ENCODE data around the gene L3MBTL4.

The L3MBTL4 gene

GRCh38 chr18:5975111-5976002, 439.4 kb downstream of the L3MBTL4 start:
- no peak for TF ChIP-seq ESRRG (CRISPR knock-in tag; IDR thresholded peaks at IDR 0.05)
- no peak for TF ChIP-seq GLIS3 (CRISPR knock-in tag; IDR thresholded peaks at IDR 0.05)
- TF ChIP-seq TCF4 (CRISPR knock-in tag; IDR thresholded peaks at IDR 0.05; ENCODE audit: borderline replicate concordance): no peak
- no peak for TF ChIP-seq TOX (CRISPR knock-in tag; IDR thresholded peaks at IDR 0.05; ENCODE audit: borderline replicate concordance)
- TF ChIP-seq, protein P1, sequence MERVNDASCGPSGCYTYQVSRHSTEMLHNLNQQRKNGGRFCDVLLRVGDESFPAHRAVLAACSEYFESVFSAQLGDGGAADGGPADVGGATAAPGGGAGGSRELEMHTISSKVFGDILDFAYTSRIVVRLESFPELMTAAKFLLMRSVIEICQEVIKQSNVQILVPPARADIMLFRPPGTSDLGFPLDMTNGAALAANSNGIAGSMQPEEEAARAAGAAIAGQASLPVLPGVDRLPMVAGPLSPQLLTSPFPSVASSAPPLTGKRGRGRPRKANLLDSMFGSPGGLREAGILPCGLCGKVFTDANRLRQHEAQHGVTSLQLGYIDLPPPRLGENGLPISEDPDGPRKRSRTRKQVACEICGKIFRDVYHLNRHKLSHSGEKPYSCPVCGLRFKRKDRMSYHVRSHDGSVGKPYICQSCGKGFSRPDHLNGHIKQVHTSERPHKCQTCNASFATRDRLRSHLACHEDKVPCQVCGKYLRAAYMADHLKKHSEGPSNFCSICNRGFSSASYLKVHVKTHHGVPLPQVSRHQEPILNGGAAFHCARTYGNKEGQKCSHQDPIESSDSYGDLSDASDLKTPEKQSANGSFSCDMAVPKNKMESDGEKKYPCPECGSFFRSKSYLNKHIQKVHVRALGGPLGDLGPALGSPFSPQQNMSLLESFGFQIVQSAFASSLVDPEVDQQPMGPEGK (CRISPR knock-in tag; IDR thresholded peaks at IDR 0.05; ENCODE audit: borderline replicate concordance): no peak
- TF ChIP-seq ARNTL (CRISPR knock-in tag; IDR thresholded peaks at IDR 0.05; ENCODE audit: borderline replicate concordance, low read depth): no peak
- no peak for TF ChIP-seq OSR1 (CRISPR knock-in tag; IDR thresholded peaks at IDR 0.05)
- TF ChIP-seq, protein P2, sequence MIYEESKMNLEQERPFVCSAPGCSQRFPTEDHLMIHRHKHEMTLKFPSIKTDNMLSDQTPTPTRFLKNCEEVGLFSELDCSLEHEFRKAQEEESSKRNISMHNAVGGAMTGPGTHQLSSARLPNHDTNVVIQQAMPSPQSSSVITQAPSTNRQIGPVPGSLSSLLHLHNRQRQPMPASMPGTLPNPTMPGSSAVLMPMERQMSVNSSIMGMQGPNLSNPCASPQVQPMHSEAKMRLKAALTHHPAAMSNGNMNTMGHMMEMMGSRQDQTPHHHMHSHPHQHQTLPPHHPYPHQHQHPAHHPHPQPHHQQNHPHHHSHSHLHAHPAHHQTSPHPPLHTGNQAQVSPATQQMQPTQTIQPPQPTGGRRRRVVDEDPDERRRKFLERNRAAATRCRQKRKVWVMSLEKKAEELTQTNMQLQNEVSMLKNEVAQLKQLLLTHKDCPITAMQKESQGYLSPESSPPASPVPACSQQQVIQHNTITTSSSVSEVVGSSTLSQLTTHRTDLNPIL (CRISPR knock-in tag; IDR thresholded peaks at IDR 0.05; ENCODE audit: low read depth): no peak
- TF ChIP-seq SNAI2 (CRISPR knock-in tag; IDR thresholded peaks at IDR 0.05): no peak
- TF ChIP-seq ZFP3 (CRISPR knock-in tag; IDR thresholded peaks at IDR 0.05): no peak
- TF ChIP-seq ZNF8 (CRISPR knock-in tag; IDR thresholded peaks at IDR 0.05): no peak
- no peak for TF ChIP-seq ISL1 (CRISPR knock-in tag; IDR thresholded peaks at IDR 0.05)
- no peak for TF ChIP-seq BACH2 (CRISPR knock-in tag; IDR thresholded peaks at IDR 0.05; ENCODE audit: borderline replicate concordance)
- TF ChIP-seq ZFP30 (CRISPR knock-in tag; IDR thresholded peaks at IDR 0.05): no peak
- TF ChIP-seq, protein P3, sequence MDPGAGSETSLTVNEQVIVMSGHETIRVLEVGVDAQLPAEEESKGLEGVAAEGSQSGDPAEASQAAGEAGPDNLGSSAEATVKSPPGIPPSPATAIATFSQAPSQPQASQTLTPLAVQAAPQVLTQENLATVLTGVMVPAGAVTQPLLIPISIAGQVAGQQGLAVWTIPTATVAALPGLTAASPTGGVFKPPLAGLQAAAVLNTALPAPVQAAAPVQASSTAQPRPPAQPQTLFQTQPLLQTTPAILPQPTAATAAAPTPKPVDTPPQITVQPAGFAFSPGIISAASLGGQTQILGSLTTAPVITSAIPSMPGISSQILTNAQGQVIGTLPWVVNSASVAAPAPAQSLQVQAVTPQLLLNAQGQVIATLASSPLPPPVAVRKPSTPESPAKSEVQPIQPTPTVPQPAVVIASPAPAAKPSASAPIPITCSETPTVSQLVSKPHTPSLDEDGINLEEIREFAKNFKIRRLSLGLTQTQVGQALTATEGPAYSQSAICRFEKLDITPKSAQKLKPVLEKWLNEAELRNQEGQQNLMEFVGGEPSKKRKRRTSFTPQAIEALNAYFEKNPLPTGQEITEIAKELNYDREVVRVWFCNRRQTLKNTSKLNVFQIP (CRISPR knock-in tag; IDR thresholded peaks at IDR 0.05; ENCODE audit: borderline replicate concordance, low read depth): no peak
- no peak for TF ChIP-seq ZC3H10 (CRISPR knock-in tag; IDR thresholded peaks at IDR 0.05)
- TF ChIP-seq, protein P4, sequence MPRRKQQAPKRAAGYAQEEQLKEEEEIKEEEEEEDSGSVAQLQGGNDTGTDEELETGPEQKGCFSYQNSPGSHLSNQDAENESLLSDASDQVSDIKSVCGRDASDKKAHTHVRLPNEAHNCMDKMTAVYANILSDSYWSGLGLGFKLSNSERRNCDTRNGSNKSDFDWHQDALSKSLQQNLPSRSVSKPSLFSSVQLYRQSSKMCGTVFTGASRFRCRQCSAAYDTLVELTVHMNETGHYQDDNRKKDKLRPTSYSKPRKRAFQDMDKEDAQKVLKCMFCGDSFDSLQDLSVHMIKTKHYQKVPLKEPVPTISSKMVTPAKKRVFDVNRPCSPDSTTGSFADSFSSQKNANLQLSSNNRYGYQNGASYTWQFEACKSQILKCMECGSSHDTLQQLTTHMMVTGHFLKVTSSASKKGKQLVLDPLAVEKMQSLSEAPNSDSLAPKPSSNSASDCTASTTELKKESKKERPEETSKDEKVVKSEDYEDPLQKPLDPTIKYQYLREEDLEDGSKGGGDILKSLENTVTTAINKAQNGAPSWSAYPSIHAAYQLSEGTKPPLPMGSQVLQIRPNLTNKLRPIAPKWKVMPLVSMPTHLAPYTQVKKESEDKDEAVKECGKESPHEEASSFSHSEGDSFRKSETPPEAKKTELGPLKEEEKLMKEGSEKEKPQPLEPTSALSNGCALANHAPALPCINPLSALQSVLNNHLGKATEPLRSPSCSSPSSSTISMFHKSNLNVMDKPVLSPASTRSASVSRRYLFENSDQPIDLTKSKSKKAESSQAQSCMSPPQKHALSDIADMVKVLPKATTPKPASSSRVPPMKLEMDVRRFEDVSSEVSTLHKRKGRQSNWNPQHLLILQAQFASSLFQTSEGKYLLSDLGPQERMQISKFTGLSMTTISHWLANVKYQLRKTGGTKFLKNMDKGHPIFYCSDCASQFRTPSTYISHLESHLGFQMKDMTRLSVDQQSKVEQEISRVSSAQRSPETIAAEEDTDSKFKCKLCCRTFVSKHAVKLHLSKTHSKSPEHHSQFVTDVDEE (CRISPR knock-in tag; IDR thresholded peaks at IDR 0.05): no peak
- ATAC-seq: no peak

GRCh38 chr18:5974696-5975095, 440.0 kb downstream of the L3MBTL4 start:
- no peak for ATAC-seq
- TF ChIP-seq CSDC2 (CRISPR knock-in tag; IDR thresholded peaks at IDR 0.05) (no peak), ZC3H10 (CRISPR knock-in tag; IDR thresholded peaks at IDR 0.05) (no peak), ZNF565 (CRISPR knock-in tag; conservative IDR thresholded peaks at IDR 0.05; ENCODE audit: low read depth) (no peak), ZNF8 (CRISPR knock-in tag; IDR thresholded peaks at IDR 0.05) (no peak), TCF4 (CRISPR knock-in tag; IDR thresholded peaks at IDR 0.05; ENCODE audit: borderline replicate concordance) (no peak), ZFP30 (CRISPR knock-in tag; IDR thresholded peaks at IDR 0.05) (no peak), RARB (CRISPR knock-in tag; IDR thresholded peaks at IDR 0.05) (no peak), TOX (CRISPR knock-in tag; IDR thresholded peaks at IDR 0.05; ENCODE audit: borderline replicate concordance) (no peak), ZNF70 (CRISPR knock-in tag; IDR thresholded peaks at IDR 0.05) (no peak)
- TF ChIP-seq, protein P1 (CRISPR knock-in tag; IDR thresholded peaks at IDR 0.05; ENCODE audit: borderline replicate concordance): no peak
- TF ChIP-seq, protein P4 (CRISPR knock-in tag; IDR thresholded peaks at IDR 0.05): no peak
